ENCODE results near the gene GPC5.

Gene GPC5

GRCh38 chr13:91698308-91698707, 299.9 kb downstream of the GPC5 start:
- Histone ChIP-seq H3K27ac (ENCODE audit: low read depth, low read length) (no peak overlapping the region), H3K9me3 (ENCODE audit: insufficient read depth, low read depth, low read length) (no peaks in the 10 kb centered on the region), H3K9ac (ENCODE audit: low read depth, low read length) (no peak overlapping the region), H3K36me3 (ENCODE audit: insufficient read depth, low read length) (no peaks in the 10 kb centered on the region), H3K4me3 (ENCODE audit: low read length) (no peak overlapping the region), H3K27me3 (ENCODE audit: insufficient read depth, low read length) (no peaks in the 10 kb centered on the region), H3K4me1 (ENCODE audit: insufficient read depth, low read length) (no peaks in the 10 kb centered on the region)
- WGBS, result no CpG with 5 or more reads among the region's 2 CpGs

GRCh38 chr13:91698767-91699166, 300.3 kb downstream of the GPC5 start:
- H3K4me1 ChIP-seq (ENCODE audit: insufficient read depth, low read length), result no peaks in the 10 kb centered on the region
- no peaks in the 10 kb centered on the region for H3K27me3 ChIP-seq (ENCODE audit: insufficient read depth, low read length)
- no peaks in the 10 kb centered on the region for H3K9me3 ChIP-seq (ENCODE audit: insufficient read depth, low read depth, low read length)
- no peaks in the 10 kb centered on the region for H3K36me3 ChIP-seq (ENCODE audit: insufficient read depth, low read length)
- no peak overlapping the region for H3K4me3 ChIP-seq (ENCODE audit: low read length)
- H3K9ac ChIP-seq (ENCODE audit: low read depth, low read length), result no peak overlapping the region
- WGBS, result 94% methylated on average over 3 of the region's 3 CpGs
- no peak overlapping the region for H3K27ac ChIP-seq (ENCODE audit: low read depth, low read length)

DNA sequence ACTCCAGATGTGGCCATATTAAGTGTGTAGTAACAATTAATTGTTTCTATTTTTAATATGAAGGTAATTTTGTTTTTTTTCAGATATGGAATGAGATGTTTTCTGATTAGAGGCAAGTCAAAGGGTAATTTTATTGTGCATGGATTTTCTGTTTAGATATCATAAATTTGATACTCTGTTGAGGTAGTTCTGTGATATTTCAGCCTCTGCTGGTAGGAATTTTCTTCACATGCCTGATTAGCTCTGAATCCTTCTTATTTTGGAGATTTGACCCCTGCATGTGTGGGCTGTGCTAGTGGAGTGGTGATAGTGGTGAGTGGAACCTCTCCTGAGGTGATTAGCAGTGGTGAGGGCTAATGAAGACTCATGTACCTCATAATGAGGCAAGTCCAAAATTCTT, 301.4 kb downstream of the GPC5 start:
- H3K27ac ChIP-seq (ENCODE audit: low read depth, low read length), result no peak overlapping the region
- H3K4me3 ChIP-seq (ENCODE audit: low read length), result no peak overlapping the region
- no peak overlapping the region for H3K9ac ChIP-seq (ENCODE audit: low read depth, low read length)
- H3K36me3 ChIP-seq (ENCODE audit: insufficient read depth, low read length), result no peaks in the 10 kb centered on the region
- H3K9me3 ChIP-seq (ENCODE audit: insufficient read depth, low read depth, low read length), result no peaks in the 10 kb centered on the region
- H3K27me3 ChIP-seq (ENCODE audit: insufficient read depth, low read length), result no peaks in the 10 kb centered on the region
- no peaks in the 10 kb centered on the region for H3K4me1 ChIP-seq (ENCODE audit: insufficient read depth, low read length)

DNA sequence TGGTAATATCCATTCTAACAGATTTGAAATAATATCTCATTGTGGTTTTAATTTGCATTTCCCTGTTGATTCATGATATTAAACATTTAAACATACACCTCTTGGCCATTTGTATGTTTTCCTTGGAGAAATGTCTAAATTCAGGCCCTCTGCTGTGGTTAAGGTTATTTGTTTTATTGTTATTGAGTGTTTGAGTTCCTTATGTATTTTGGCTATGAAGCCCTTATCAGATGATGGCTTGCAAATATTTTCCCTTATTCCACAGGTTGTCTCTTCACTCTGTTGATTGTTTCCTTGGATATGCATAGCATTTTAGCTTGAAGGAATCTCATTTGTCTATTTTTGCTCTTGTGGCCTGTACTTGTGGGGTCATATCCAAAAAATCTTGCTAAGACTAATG, 303.6 kb downstream of the GPC5 start:
- Histone ChIP-seq H3K9ac (ENCODE audit: low read depth, low read length) (no peak overlapping the region), H3K36me3 (ENCODE audit: insufficient read depth, low read length) (no peaks in the 10 kb centered on the region), H3K4me1 (ENCODE audit: insufficient read depth, low read length) (no peaks in the 10 kb centered on the region), H3K4me3 (ENCODE audit: low read length) (no peak overlapping the region), H3K27ac (ENCODE audit: low read depth, low read length) (no peak overlapping the region), H3K27me3 (ENCODE audit: insufficient read depth, low read length) (no peaks in the 10 kb centered on the region), H3K9me3 (ENCODE audit: insufficient read depth, low read depth, low read length) (no peaks in the 10 kb centered on the region)

GRCh38 chr13:91702411-91702810, 304.0 kb downstream of the GPC5 start:
- no peaks in the 10 kb centered on the region for H3K36me3 ChIP-seq (ENCODE audit: insufficient read depth, low read length)
- H3K27me3 ChIP-seq (ENCODE audit: insufficient read depth, low read length), result no peaks in the 10 kb centered on the region
- WGBS, result 100% methylated on average over 1 of the region's 1 CpG
- H3K4me3 ChIP-seq (ENCODE audit: low read length), result no peak overlapping the region
- H3K27ac ChIP-seq (ENCODE audit: low read depth, low read length), result no peak overlapping the region
- H3K9me3 ChIP-seq (ENCODE audit: insufficient read depth, low read depth, low read length), result no peaks in the 10 kb centered on the region
- H3K9ac ChIP-seq (ENCODE audit: low read depth, low read length), result no peak overlapping the region
- no peaks in the 10 kb centered on the region for H3K4me1 ChIP-seq (ENCODE audit: insufficient read depth, low read length)

DNA sequence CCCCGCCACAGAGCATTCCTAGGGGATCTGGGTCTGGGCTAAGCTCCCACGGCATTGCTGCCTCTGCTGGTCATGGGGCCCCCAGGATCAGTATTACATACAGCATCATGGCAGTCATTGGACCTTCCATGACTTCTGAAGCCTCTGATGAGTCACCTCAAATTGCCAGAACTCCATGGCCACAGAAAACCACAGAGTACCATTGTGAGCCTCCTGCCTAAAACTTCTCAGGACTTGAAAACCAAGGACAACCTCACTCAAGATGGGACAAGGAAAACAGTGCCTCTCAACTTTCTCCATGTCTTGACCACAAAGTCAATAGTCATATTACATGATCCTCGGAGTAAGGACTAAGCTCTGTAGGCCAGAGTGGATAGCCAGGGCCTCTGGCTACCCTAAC, 306.0 kb downstream of the GPC5 start:
- whole genome bisulfite sequencing, result 97% methylated on average over 3 of the region's 3 CpGs
- Histone ChIP-seq H3K9ac (ENCODE audit: low read depth, low read length) (no peak overlapping the region), H3K27me3 (ENCODE audit: insufficient read depth, low read length) (no peaks in the 10 kb centered on the region), H3K36me3 (ENCODE audit: insufficient read depth, low read length) (no peaks in the 10 kb centered on the region), H3K27ac (ENCODE audit: low read depth, low read length) (no peak overlapping the region), H3K9me3 (ENCODE audit: insufficient read depth, low read depth, low read length) (no peaks in the 10 kb centered on the region), H3K4me1 (ENCODE audit: insufficient read depth, low read length) (no peaks in the 10 kb centered on the region), H3K4me3 (ENCODE audit: low read length) (no peak overlapping the region)

GRCh38 chr13:91708558-91708957, 310.1 kb downstream of the GPC5 start:
- Histone ChIP-seq H3K4me3 (ENCODE audit: low read length) (no peak overlapping the region), H3K36me3 (ENCODE audit: insufficient read depth, low read length) (no peaks in the 10 kb centered on the region), H3K27me3 (ENCODE audit: insufficient read depth, low read length) (no peaks in the 10 kb centered on the region), H3K4me1 (ENCODE audit: insufficient read depth, low read length) (no peaks in the 10 kb centered on the region), H3K9me3 (ENCODE audit: insufficient read depth, low read depth, low read length) (no peaks in the 10 kb centered on the region), H3K27ac (ENCODE audit: low read depth, low read length) (no peak overlapping the region), H3K9ac (ENCODE audit: low read depth, low read length) (no peak overlapping the region)
- WGBS, result no CpG with 5 or more reads among the region's 1 CpG

GRCh38 chr13:91709180-91709579, 310.8 kb downstream of the GPC5 start:
- no peak overlapping the region for H3K4me3 ChIP-seq (ENCODE audit: low read length)
- no peaks in the 10 kb centered on the region for H3K36me3 ChIP-seq (ENCODE audit: insufficient read depth, low read length)
- no peak overlapping the region for H3K9ac ChIP-seq (ENCODE audit: low read depth, low read length)
- no peaks in the 10 kb centered on the region for H3K4me1 ChIP-seq (ENCODE audit: insufficient read depth, low read length)
- H3K27me3 ChIP-seq (ENCODE audit: insufficient read depth, low read length), result no peaks in the 10 kb centered on the region
- no peak overlapping the region for H3K27ac ChIP-seq (ENCODE audit: low read depth, low read length)
- H3K9me3 ChIP-seq (ENCODE audit: insufficient read depth, low read depth, low read length), result no peaks in the 10 kb centered on the region
- 93% methylated on average over 2 of the region's 3 CpGs for WGBS

DNA sequence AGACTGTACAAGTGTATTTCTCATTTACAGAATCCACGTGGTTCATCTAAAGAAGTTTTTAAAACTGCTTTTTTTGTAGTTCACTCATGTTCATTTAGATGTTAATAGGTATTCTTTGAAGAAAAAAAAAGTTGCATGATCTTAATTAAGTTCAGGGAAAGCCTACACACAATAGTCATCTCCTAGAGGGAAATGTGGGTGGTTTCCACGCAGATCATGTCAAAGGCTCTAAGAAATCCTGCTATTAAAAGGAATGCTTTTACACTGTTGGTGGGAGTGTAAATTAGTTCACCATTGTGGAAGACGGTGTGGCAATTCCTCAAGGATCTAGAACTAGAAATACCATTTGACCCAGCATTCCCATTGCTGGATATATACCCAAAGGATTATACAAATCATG, 312.3 kb downstream of the GPC5 start:
- WGBS, result 100% methylated on average over 3 of the region's 3 CpGs
- Histone ChIP-seq H3K9ac (ENCODE audit: low read depth, low read length) (no peak overlapping the region), H3K27me3 (ENCODE audit: insufficient read depth, low read length) (no peaks in the 10 kb centered on the region), H3K9me3 (ENCODE audit: insufficient read depth, low read depth, low read length) (no peaks in the 10 kb centered on the region), H3K4me1 (ENCODE audit: insufficient read depth, low read length) (no peaks in the 10 kb centered on the region), H3K4me3 (ENCODE audit: low read length) (no peak overlapping the region), H3K27ac (ENCODE audit: low read depth, low read length) (no peak overlapping the region), H3K36me3 (ENCODE audit: insufficient read depth, low read length) (no peaks in the 10 kb centered on the region)

DNA sequence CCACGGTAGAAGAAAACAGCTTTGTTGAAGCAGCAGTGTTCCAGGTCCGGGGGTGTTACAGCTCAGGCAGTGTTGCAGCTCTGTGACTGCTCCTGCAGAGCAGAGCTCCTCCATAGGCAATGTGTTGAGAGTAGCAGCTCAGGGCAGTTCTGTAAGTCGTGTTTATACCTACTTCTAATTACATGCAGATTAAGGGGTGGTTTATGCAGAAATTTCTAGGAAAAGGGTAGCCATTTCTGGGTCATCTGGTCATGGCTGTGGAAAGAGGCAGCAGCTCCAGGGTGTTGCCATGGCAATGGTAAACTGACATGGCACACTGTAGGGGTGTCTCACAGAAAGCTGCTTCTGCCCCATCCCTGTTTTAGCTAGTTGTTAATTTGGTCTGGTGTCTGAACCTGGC, 316.4 kb downstream of the GPC5 start:
- Histone ChIP-seq H3K9ac (ENCODE audit: low read depth, low read length) (no peak overlapping the region), H3K27me3 (ENCODE audit: insufficient read depth, low read length) (no peaks in the 10 kb centered on the region), H3K27ac (ENCODE audit: low read depth, low read length) (no peak overlapping the region), H3K9me3 (ENCODE audit: insufficient read depth, low read depth, low read length) (no peaks in the 10 kb centered on the region), H3K36me3 (ENCODE audit: insufficient read depth, low read length) (no peaks in the 10 kb centered on the region), H3K4me3 (ENCODE audit: low read length) (no peak overlapping the region), H3K4me1 (ENCODE audit: insufficient read depth, low read length) (peaks cover 7% of the 10 kb centered on the region; the same call in 1 of the 2 replicates)
- WGBS, result 74% methylated on average over 3 of the region's 3 CpGs

- no peak overlapping the region for H3K9ac ChIP-seq (ENCODE audit: low read depth, low read length)
- WGBS, result 95% methylated on average over 4 of the region's 7 CpGs
- H3K27ac ChIP-seq (ENCODE audit: low read depth, low read length), result no peak overlapping the region
Observed at GRCh38 chr13:91716436-91717065, 318.1 kb downstream of the GPC5 start.

GRCh38 chr13:91719033-91719432, 320.6 kb downstream of the GPC5 start:
- H3K9ac ChIP-seq (ENCODE audit: low read depth, low read length), result no peak overlapping the region
- WGBS, result 69% methylated on average over 3 of the region's 3 CpGs

More at GRCh38 chr13:91716436-91717065, 318.1 kb downstream of the GPC5 start:
- H3K4me1 ChIP-seq (ENCODE audit: insufficient read depth, low read length), result peaks cover 7% of the 10 kb centered on the region; the same call in 1 of the 2 replicates
- H3K36me3 ChIP-seq (ENCODE audit: insufficient read depth, low read length), result no peaks in the 10 kb centered on the region
- H3K27me3 ChIP-seq (ENCODE audit: insufficient read depth, low read length), result no peaks in the 10 kb centered on the region
- no peak overlapping the region for H3K4me3 ChIP-seq (ENCODE audit: low read length)
- no peaks in the 10 kb centered on the region for H3K9me3 ChIP-seq (ENCODE audit: insufficient read depth, low read depth, low read length)

More at GRCh38 chr13:91719033-91719432, 320.6 kb downstream of the GPC5 start:
- Histone ChIP-seq H3K4me1 (ENCODE audit: insufficient read depth, low read length) (peaks cover 7% of the 10 kb centered on the region; the same call in 1 of the 2 replicates), H3K9me3 (ENCODE audit: insufficient read depth, low read depth, low read length) (no peaks in the 10 kb centered on the region), H3K4me3 (ENCODE audit: low read length) (no peak overlapping the region), H3K27ac (ENCODE audit: low read depth, low read length) (no peak overlapping the region), H3K36me3 (ENCODE audit: insufficient read depth, low read length) (no peaks in the 10 kb centered on the region), H3K27me3 (ENCODE audit: insufficient read depth, low read length) (no peaks in the 10 kb centered on the region)

All from HUES64 (cell line).